Activated T-cell treated with anti-CD3 and anti-CD28 coated beads, Interleukin-2, amount 50 U/mL, for 4 hours (primary cell): ENCODE results near the gene CKAP4. TPM values are rescaled to one million over a fixed set of nuclear protein-coding genes. Genes with fewer than 3 reads are reported as not detected.

Experiments
- ATAC-seq, 2 donors: fragments of 200-7000 bp; cut with Tn5 transposase; one replicate each; pipeline ENCODE4 v1.10.0; 2021
- DNase-seq: peaks from one replicate; pipeline ENCODE4 v3.0.0-alpha.2; 2020
- H3K27me3 Mint-ChIP-seq: one replicate; pipeline ENCODE4 v1.8.0; 2021; ENCODE audit warnings: low read depth, mixed read lengths
- H3K36me3 Mint-ChIP-seq: one replicate; pipeline ENCODE4 v1.8.0; 2022; ENCODE audit warnings: mixed read lengths; ENCODE audit not compliant: insufficient read depth
- H3K4me1 Mint-ChIP-seq: one replicate; pipeline ENCODE4 v1.8.0; 2021; ENCODE audit warnings: low read depth, mixed read lengths
- H3K4me3 Mint-ChIP-seq: one replicate; pipeline ENCODE4 v1.8.0; 2021; ENCODE audit warnings: mild to moderate bottlenecking, moderate library complexity, mixed read lengths
- H3K9me3 Mint-ChIP-seq: one replicate; pipeline ENCODE4 v1.8.0; 2021; ENCODE audit warnings: mixed read lengths
- total RNA-seq, 3 donors: library from RNA; stranded (reverse); gene quantifications; one replicate each; pipeline ENCODE4 v1.2.1, GENCODE V29; 2021

CKAP4 gene
- total RNA-seq, 3 donors from 2014 or later: 10.5 to 13.5 (median 10.6) TPM

DNA sequence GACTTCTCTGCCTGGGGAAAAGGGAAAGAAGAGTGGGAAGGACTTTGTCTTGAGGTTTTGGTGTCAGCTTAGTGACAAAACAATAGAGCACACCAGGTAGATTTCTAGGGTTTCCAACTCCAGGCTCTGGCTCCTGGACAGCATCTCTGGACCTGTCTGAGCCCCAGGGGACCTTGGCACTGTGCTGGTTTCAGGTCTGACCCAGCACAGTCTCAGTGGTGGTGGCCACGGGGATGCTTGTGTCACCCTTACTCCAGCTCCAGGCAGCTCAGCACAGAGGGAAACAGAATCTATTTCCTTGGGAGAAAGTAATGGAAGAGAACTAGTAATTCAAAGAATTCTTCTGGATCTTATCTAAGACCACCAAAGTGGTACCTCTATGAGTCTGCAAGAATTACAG, 11.1 kb upstream of the CKAP4 start:
- peaks cover 3% of the 10 kb centered on the region for H3K27me3 Mint-ChIP-seq

DNA sequence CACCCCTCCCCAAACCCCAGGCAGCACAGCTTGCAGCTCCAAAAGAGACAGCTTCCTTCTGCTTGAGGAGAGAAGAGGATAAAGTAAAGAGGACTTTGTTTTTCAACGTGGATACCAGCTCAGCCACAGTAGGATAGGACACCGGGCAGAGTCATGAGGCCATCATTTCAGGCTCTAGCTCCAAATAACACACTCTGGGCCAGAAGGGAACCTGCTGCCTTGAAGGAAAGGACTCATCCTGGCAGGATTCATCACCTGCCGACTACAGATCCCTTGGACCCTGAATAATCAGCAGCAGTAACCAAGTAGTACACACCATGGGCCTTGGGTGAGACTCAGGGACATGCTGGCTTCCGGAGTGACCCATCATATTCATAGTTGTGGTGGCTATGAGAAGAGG, 10.4 kb upstream of the CKAP4 start:
- no peaks in the 10 kb centered on the region for H3K36me3 Mint-ChIP-seq
- no peak overlapping the region for H3K4me3 Mint-ChIP-seq
- H3K27me3 Mint-ChIP-seq: peaks cover under 1% of the 10 kb centered on the region
- ATAC-seq (no peak), DNase-seq (no peak)
- H3K9me3 Mint-ChIP-seq: no peaks in the 10 kb centered on the region
- no peaks in the 10 kb centered on the region for H3K4me1 Mint-ChIP-seq

More for the DNA sequence above, 11.1 kb upstream of the CKAP4 start:
- no peak for DNase-seq
- no peak overlapping the region for H3K4me3 Mint-ChIP-seq
- H3K36me3 Mint-ChIP-seq: no peaks in the 10 kb centered on the region
- no peaks in the 10 kb centered on the region for H3K4me1 Mint-ChIP-seq
- H3K9me3 Mint-ChIP-seq: no peaks in the 10 kb centered on the region
- ATAC-seq: no peak

GRCh38 chr12:106256524-106256923, 8.7 kb upstream of the CKAP4 start:
- ATAC-seq (no peak), DNase-seq (no peak)
- H3K4me1 Mint-ChIP-seq: no peaks in the 10 kb centered on the region
- no peaks in the 10 kb centered on the region for H3K27me3 Mint-ChIP-seq
- no peaks in the 10 kb centered on the region for H3K36me3 Mint-ChIP-seq
- H3K4me3 Mint-ChIP-seq: no peak overlapping the region
- H3K9me3 Mint-ChIP-seq: no peaks in the 10 kb centered on the region

- no peaks in the 10 kb centered on the region for H3K9me3 Mint-ChIP-seq
- no peaks in the 10 kb centered on the region for H3K36me3 Mint-ChIP-seq
- no peak overlapping the region for H3K4me3 Mint-ChIP-seq
- H3K4me1 Mint-ChIP-seq: no peaks in the 10 kb centered on the region
- no peaks in the 10 kb centered on the region for H3K27me3 Mint-ChIP-seq
- ATAC-seq (no peak), DNase-seq (no peak)
These were observed 8.1 kb upstream of the CKAP4 start for GRCh38 chr12:106255952-106256351.

DNA sequence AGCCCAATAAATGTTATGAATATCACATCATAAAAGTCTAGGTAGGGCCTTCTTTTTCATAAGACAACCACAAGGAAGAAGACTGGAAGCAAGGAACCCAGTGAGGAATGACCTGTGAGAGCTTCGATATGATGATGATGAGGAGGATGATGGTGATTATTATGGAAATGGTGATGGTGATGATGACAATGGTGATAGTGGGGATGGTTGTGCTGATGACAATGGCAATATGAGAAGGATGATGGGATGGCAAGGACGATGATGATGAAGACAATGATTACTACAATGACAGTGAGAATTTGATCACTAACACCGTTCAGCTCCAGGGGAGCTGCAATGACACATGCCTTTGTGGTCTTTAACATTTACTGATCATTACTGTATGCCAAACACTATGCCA, 7.7 kb upstream of the CKAP4 start:
- DNase-seq (no peak), ATAC-seq (no peak)
- Mint-ChIP-seq H3K27me3 (no peaks in the 10 kb centered on the region), H3K4me3 (no peak overlapping the region), H3K4me1 (no peaks in the 10 kb centered on the region), H3K36me3 (no peaks in the 10 kb centered on the region), H3K9me3 (no peaks in the 10 kb centered on the region)

- no peak overlapping the region for H3K4me3 Mint-ChIP-seq
- no peak for DNase-seq
- no peaks in the 10 kb centered on the region for H3K27me3 Mint-ChIP-seq
- H3K4me1 Mint-ChIP-seq: peaks cover 1% of the 10 kb centered on the region
- H3K36me3 Mint-ChIP-seq: no peaks in the 10 kb centered on the region
- no peaks in the 10 kb centered on the region for H3K9me3 Mint-ChIP-seq
- no peak for ATAC-seq
These were observed 6.9 kb upstream of the CKAP4 start for GRCh38 chr12:106254724-106255123.

DNA sequence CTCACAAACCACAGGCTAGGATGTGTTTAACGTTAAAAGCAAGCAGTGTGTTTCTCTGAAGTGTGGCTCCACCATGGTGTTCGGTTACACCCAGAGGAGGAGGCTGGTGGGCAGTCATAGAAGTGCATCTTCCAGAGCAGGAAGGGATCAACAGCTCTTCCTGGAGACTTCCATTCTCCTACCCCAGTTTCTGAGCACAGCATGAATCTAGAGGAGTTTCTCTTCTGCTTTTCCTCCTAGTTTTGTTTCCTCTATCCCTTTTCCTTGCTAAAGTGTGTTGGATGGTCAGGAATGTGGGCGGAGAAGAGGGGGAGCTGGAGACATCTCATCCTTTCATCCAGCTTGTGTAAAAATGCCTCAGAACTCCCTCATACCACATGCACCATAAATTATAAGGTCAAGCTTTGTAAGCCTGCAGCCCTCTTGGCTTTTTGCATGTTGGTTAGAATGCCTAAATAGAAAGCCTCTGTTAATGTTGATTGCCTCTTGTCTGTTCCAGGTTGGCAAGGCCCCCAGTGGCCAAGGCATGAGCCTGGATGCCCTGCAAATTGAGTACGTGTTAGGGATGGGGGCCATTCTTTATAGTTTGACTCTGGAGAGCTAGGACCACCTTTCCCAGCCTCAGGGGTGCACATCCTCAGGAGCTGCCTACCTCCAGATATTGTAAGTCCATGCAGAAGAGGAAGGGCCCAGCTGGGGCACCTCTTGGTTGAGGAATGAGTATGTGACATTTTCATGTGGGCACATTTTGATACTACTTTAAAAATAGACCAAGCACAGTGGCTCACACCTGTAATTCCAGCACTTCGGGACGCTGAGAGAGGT, 4.0 kb upstream of the CKAP4 start:
- Mint-ChIP-seq H3K4me3 (no peak overlapping the region), H3K4me1 (peaks cover 15% of the 10 kb centered on the region), H3K9me3 (no peaks in the 10 kb centered on the region), H3K36me3 (no peaks in the 10 kb centered on the region), H3K27me3 (no peaks in the 10 kb centered on the region)
- DNase-seq (no peak), ATAC-seq (no peak)

GRCh38 chr12:106249411-106250135, 1.8 kb upstream of the CKAP4 start:
- Mint-ChIP-seq H3K9me3 (no peaks in the 10 kb centered on the region), H3K4me1 (peaks cover 28% of the 10 kb centered on the region), H3K27me3 (no peaks in the 10 kb centered on the region), H3K4me3 (peak overlapping the region; percentile 79), H3K36me3 (peaks cover 3% of the 10 kb centered on the region)
- DNase-seq (no peak), ATAC-seq (no peak)

DNA sequence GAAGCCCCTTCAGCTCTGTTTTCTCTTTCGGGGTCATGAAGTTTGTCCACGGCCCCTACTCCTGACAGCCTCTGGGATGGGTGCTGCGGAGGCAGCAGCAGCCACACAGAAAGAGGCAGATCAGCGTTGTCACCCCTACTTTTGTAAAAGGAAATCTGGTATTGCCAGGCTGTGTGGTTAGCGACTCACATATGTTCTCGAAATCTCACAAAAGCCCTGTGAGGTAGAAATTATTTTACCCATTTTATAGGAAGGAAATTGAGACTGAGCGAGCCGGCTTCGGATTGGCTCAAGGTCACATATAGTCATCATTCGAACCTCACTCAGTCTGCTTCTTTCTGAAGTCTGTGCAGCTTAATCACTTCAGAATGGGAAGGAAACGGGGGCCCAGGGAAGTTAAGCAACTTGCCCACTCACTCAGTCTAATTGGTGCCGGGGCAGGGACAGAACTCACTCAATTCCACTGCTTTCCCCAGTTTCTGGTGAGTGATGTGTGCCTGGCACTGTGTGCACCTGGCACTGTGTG, 1.1 kb upstream of the CKAP4 start:
- peaks cover 3% of the 10 kb centered on the region for H3K36me3 Mint-ChIP-seq
- H3K27me3 Mint-ChIP-seq: no peaks in the 10 kb centered on the region
- DNase-seq: peak; percentile 31
- H3K9me3 Mint-ChIP-seq: no peaks in the 10 kb centered on the region
- peak; percentile 47 to 58 for ATAC-seq
- H3K4me3 Mint-ChIP-seq: peak overlapping the region; percentile 79
- peaks cover 28% of the 10 kb centered on the region for H3K4me1 Mint-ChIP-seq

GRCh38 chr12:106248312-106248845, 559 bp upstream of the CKAP4 start:
- no peak for DNase-seq
- Mint-ChIP-seq H3K9me3 (no peaks in the 10 kb centered on the region), H3K4me1 (peaks cover 28% of the 10 kb centered on the region), H3K27me3 (no peaks in the 10 kb centered on the region), H3K36me3 (peaks cover 3% of the 10 kb centered on the region), H3K4me3 (peak overlapping the region; percentile 79)
- ATAC-seq: peak; percentile 2 to 9

GRCh38 chr12:106246891-106247673, 738 bp downstream of the CKAP4 start:
- peak; percentile 55 for ATAC-seq
- no peaks in the 10 kb centered on the region for H3K27me3 Mint-ChIP-seq
- peak; percentile 53 for DNase-seq
- H3K4me1 Mint-ChIP-seq: peaks cover 30% of the 10 kb centered on the region
- H3K9me3 Mint-ChIP-seq: no peaks in the 10 kb centered on the region
- H3K36me3 Mint-ChIP-seq: peaks cover 4% of the 10 kb centered on the region
- H3K4me3 Mint-ChIP-seq: peak overlapping the region; percentile 77

- peaks cover 30% of the 10 kb centered on the region for H3K4me1 Mint-ChIP-seq
- no peak for ATAC-seq
- H3K4me3 Mint-ChIP-seq: peak overlapping the region; percentile 56
- no peak for DNase-seq
- peaks cover 4% of the 10 kb centered on the region for H3K36me3 Mint-ChIP-seq
- no peaks in the 10 kb centered on the region for H3K9me3 Mint-ChIP-seq
- no peaks in the 10 kb centered on the region for H3K27me3 Mint-ChIP-seq
These were observed 2.1 kb downstream of the CKAP4 start for GRCh38 chr12:106245767-106246166.

GRCh38 chr12:106243620-106244019, 4.2 kb downstream of the CKAP4 start:
- H3K4me1 Mint-ChIP-seq: peaks cover 17% of the 10 kb centered on the region
- H3K27me3 Mint-ChIP-seq: no peaks in the 10 kb centered on the region
- ATAC-seq: no peak
- no peak for DNase-seq
- H3K9me3 Mint-ChIP-seq: no peaks in the 10 kb centered on the region
- H3K4me3 Mint-ChIP-seq: no peak overlapping the region
- H3K36me3 Mint-ChIP-seq: peaks cover 9% of the 10 kb centered on the region

- no peaks in the 10 kb centered on the region for H3K27me3 Mint-ChIP-seq
- H3K4me1 Mint-ChIP-seq: peaks cover 7% of the 10 kb centered on the region
- no peak for ATAC-seq
- no peak for DNase-seq
- no peaks in the 10 kb centered on the region for H3K9me3 Mint-ChIP-seq
- peaks cover 14% of the 10 kb centered on the region for H3K36me3 Mint-ChIP-seq
- H3K4me3 Mint-ChIP-seq: no peak overlapping the region
These were observed 7.0 kb downstream of the CKAP4 start for GRCh38 chr12:106240821-106241220.
